Peyer's patch (tissue), 4 donors: ENCODE results near the gene DLGAP1. TPM values are rescaled to one million over a fixed set of nuclear protein-coding genes. Genes with fewer than 3 reads are reported as not detected.

Experiments
- DNase-seq, 3 donors: peaks; one replicate each; pipeline ENCODE4 v3.0.0-alpha.2; 2017 to 2019
- H3K27ac ChIP-seq, 4 donors: fragments of 200-600 bp; sonication (generic); one replicate each; pipeline ENCODE4 v1.5.1; 2016 to 2019
- H3K27me3 ChIP-seq, 2 donors: fragments of 200-600 bp; sonication (generic); one replicate each; pipeline ENCODE4 v1.5.1; 2019
- H3K36me3 ChIP-seq, 3 donors: fragments of 200-600 bp; sonication (generic); one replicate each; pipeline ENCODE4 v1.5.1; 2016 to 2019
- H3K4me1 ChIP-seq, 4 donors: fragments of 200-600 bp; sonication (generic); one replicate each; pipeline ENCODE4 v1.5.1; 2016 to 2019
- H3K4me3 ChIP-seq, 4 donors: fragments of 200-600 bp; sonication (generic); 1 replicate in 3 of 4; 2 replicates in 1 of 4; pipeline ENCODE4 v1.5.1; 2016 to 2019; ENCODE audit warnings: mild to moderate bottlenecking in 1 of 4
- H3K9me3 ChIP-seq, 4 donors: fragments of 200-600 bp; sonication (generic); one replicate each; pipeline ENCODE4 v1.5.1; 2016 to 2019; ENCODE audit warnings: mild to moderate bottlenecking in 1 of 4
- CTCF ChIP-seq, 6 experiments: fragments of 450-650 bp in 4 of 6; fragments of 200-600 bp in 2 of 6; sonication (generic) in 1 of 6; IDR thresholded peaks; one replicate each; pipeline ENCODE4 v1.5.1; 2017 to 2019; ENCODE audit warnings: antibody characterized with exemption in 6 of 6, mild to moderate bottlenecking in 3 of 6, moderate library complexity in 1 of 6
- POLR2A ChIP-seq, 2 donors: fragments of 450-650 bp; IDR thresholded peaks; one replicate each; pipeline ENCODE4 v1.5.1; 2017; ENCODE audit warnings: antibody characterized with exemption in 2 of 2, mild to moderate bottlenecking in 2 of 2, moderate library complexity in 2 of 2
- total RNA-seq, 4 donors: library from RNA; depleted of rRNA; stranded (reverse); fragments of >200 nt; gene quantifications; one replicate each; pipeline ENCODE4 v1.1.0, GENCODE V29; 2016

Gene DLGAP1
- total RNA-seq, 4 donors from 2014 or later = 0.53 to 4.1 (median 2.1) TPM

DNA sequence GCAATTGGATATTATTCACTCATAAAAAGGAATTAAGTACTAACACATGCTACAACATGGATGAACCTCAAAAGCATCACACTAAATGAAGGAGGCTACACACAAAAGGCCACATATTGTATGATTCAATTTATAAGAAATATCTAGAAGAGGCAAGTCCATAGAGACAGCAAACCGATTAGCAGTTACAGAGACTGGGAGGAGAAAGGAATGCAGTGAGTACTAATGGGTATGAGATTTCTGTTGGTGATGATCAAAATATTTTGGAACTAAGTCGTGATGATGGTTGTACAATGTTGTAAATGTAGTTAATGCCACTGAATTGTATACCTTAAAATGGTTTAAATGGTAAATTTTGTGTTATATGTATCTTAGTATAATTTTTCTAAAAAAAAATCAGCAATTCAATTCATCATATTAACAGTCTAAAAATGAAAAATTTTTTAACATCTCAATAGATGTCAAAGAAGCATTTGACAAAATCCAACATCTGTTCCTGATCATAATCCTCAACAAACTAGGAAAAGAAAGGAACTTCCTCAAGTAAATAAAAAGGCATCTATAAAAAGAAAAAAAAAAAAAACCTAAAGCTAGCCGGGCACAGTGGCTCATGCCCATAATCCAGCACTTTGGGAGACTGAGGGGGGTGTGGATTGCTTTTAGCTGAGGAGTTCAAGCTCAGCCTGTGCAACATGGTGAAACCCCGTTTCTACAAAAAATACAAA lies 907.1 kb downstream of the DLGAP1 start:
- no peak overlapping the region for H3K27ac ChIP-seq
- H3K4me1 ChIP-seq = no peaks in the 10 kb centered on the region
- H3K4me3 ChIP-seq = no peak overlapping the region
- no peaks in the 10 kb centered on the region for H3K27me3 ChIP-seq
- H3K36me3 ChIP-seq = no peaks in the 10 kb centered on the region
- H3K9me3 ChIP-seq = no peaks in the 10 kb centered on the region
- DNase-seq = no peak
- TF ChIP-seq POLR2A (IDR thresholded peaks at IDR 0.05) (no peak), CTCF (IDR thresholded peaks at IDR 0.05) (no peak)

DNA sequence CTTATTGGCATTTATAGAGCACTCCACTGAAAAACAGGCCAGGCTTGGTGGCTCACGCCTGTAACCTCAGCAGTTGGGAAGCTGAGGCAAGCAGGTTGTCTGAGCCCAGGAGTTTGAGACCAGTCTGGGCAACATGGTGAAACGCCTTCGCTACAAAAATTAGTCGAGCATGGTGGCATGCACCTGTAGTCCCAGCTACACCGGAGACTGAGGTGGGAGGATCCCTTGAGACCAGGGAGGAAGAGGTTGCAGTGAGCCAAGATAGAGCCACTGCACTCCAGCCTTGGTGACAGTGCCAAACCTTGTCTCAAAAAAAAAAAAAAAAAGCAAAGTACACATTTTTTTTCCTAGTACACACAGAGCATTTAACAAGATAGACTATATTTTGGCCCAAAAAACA lies 909.0 kb downstream of the DLGAP1 start:
- no peak for DNase-seq
- H3K4me1 ChIP-seq = no peaks in the 10 kb centered on the region
- no peaks in the 10 kb centered on the region for H3K36me3 ChIP-seq
- H3K4me3 ChIP-seq = no peak overlapping the region
- H3K27ac ChIP-seq = no peak overlapping the region
- H3K27me3 ChIP-seq = no peaks in the 10 kb centered on the region
- TF ChIP-seq POLR2A (IDR thresholded peaks at IDR 0.05) (no peak), CTCF (IDR thresholded peaks at IDR 0.05) (no peak)
- no peaks in the 10 kb centered on the region for H3K9me3 ChIP-seq

DNA sequence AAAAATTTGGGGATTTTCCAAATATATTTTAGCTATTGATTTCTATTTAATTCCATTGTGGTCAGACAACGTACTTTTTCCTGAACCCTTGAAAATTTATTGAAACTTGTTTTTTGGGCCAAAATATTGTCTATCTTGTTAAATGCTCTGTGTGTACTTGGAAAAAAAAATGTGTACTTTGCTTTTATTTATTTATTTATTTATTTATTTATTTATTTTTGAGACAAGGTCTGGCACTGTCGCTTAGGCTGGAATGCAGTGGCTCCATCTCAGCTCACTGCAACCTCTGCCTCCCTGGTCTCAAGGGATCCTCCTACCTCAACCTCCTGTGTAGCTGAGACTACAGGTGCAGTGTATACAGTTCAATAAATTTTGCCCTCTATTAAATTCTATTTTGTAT lies 910.6 kb downstream of the DLGAP1 start:
- DNase-seq = no peak
- Histone ChIP-seq H3K4me3 (no peak overlapping the region), H3K4me1 (no peaks in the 10 kb centered on the region), H3K9me3 (no peaks in the 10 kb centered on the region), H3K36me3 (no peaks in the 10 kb centered on the region), H3K27me3 (no peaks in the 10 kb centered on the region), H3K27ac (no peak overlapping the region)
- TF ChIP-seq CTCF (IDR thresholded peaks at IDR 0.05) (no peak), POLR2A (IDR thresholded peaks at IDR 0.05) (no peak)

DNA sequence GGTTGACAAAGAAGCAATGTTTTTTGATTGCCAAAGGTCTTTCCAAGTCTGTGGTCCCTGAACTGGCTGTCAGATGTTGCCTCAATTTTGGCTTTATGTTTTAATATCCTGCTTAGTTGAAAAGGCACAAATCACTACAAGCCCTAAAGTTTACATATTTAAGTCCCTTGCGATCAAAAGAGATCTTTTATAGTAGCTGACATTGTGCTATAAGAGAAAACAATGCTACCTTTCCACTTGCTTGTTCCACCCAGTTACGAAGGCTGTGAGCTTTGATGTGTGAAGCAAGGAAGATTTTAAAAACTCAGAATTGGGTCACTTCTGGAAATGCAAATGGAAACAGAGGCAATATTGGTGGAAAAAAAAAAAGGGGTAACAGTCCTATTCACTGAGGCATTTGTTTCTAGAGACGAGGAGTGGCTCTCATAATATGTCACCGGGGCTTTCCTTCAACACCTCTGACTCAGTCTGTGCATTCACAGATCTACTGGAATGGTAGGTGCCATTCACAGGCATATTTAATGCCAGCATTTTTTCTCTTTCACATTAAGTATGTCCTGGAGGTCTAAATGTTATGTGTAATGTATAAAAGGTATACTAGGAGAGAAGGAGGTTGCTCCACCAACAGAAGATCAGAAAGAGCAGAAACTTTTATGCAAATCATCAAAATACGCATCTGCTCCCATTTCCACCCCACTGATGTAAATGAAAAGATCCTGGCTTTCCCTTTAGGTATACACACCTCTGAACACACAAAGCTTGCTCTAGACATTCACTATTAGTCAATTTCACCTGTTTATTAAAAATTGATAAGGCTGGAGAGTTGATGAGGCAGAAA lies 913.3 kb downstream of the DLGAP1 start:
- Histone ChIP-seq H3K36me3 (no peaks in the 10 kb centered on the region), H3K4me1 (no peaks in the 10 kb centered on the region), H3K9me3 (no peaks in the 10 kb centered on the region), H3K4me3 (no peak overlapping the region), H3K27ac (peak overlapping the region in 1 of 4 donors; percentile 26), H3K27me3 (no peaks in the 10 kb centered on the region)
- no peak for TF ChIP-seq CTCF (IDR thresholded peaks at IDR 0.05)
- no peak for TF ChIP-seq POLR2A (IDR thresholded peaks at IDR 0.05)
- DNase-seq = no peak

DNA sequence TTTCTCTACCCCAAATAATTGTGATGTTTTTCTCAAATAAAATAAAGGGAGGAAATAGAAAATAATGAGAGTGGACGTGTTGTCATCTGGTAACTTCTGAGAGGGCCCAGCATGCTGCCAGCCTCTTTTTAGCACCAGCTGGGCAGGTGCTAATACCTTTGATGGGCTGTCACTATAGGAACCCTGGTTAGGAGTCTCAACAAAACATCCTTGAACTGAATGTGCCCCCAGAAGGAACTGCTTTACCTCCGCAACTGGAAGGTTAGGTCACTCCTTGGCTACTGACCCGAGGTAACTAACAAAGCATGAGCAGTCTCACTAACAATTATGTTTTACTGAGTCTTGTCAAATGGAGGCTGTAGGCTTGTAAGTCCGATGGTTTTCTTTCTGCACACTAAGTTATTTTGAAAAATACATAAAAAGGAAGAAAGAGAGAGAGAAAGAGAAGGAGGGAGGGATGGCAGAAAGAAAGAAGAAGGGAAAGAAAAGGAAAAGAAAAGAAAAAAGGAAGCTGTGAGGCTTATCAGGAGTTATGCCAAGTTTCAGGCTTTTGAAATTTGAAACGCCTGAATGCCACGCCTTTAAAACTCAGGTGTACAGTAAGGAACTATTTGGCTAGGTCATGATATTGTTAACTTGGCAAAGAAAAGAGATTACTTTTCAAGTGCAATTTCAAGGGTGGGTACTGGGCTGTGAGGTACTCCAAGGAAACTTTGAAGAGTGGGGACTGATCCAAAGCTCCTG lies 914.1 kb downstream of the DLGAP1 start:
- H3K9me3 ChIP-seq = no peaks in the 10 kb centered on the region
- DNase-seq = no peak
- no peak for TF ChIP-seq POLR2A (IDR thresholded peaks at IDR 0.05)
- no peak for TF ChIP-seq CTCF (IDR thresholded peaks at IDR 0.05)
- no peaks in the 10 kb centered on the region for H3K36me3 ChIP-seq
- H3K4me1 ChIP-seq = no peaks in the 10 kb centered on the region
- peak overlapping the region in 1 of 4 donors; percentile 38 for H3K27ac ChIP-seq
- no peak overlapping the region for H3K4me3 ChIP-seq
- H3K27me3 ChIP-seq = no peaks in the 10 kb centered on the region
